Measurements from ENCODE around the gene DCAF8.
A peak's percentile ranks its signal among the peaks of the same experiment; 100 is the strongest.
"Not testable (repeated sequence)": the region's sequence is repeated elsewhere in the genome, so short reads cannot be mapped to it uniquely, and the experiment has no call there.

Gene DCAF8

GRCh38 chr1:160261893-160262794 lies at the start of gene DCAF8:
TSS of gene DCAF8 (minus strand) at chr1:160262549. CDS start at chr1:160244008, 18,541 bp downstream.
- H3K4me3 Mint-ChIP-seq, result peak within 1 kb of the TSS; percentile 99
- no peaks in the 10 kb centered on the region for H3K9me3 Mint-ChIP-seq (ENCODE audit: low read depth)
- H3K4me1 Mint-ChIP-seq (ENCODE audit: low read depth), result peaks cover 45% of the 10 kb centered on the region
- H3K27ac Mint-ChIP-seq, result peak within 1 kb of the TSS; percentile 100
- peaks cover 9% of the 10 kb centered on the region for H3K36me3 Mint-ChIP-seq
- H3K27me3 Mint-ChIP-seq, result no peaks in the 10 kb centered on the region

GRCh38 chr1:160309571-160309970 lies 47.2 kb upstream of the DCAF8 start:
- no peaks in the 10 kb centered on the region for H3K9me3 Mint-ChIP-seq (ENCODE audit: low read depth)
- H3K27me3 Mint-ChIP-seq, result no peaks in the 10 kb centered on the region
- no peak overlapping the region for H3K4me3 Mint-ChIP-seq
- no peaks in the 10 kb centered on the region for H3K4me1 Mint-ChIP-seq (ENCODE audit: low read depth)
- H3K36me3 Mint-ChIP-seq, result peaks cover under 1% of the 10 kb centered on the region
- no peak overlapping the region for H3K27ac Mint-ChIP-seq

DNA sequence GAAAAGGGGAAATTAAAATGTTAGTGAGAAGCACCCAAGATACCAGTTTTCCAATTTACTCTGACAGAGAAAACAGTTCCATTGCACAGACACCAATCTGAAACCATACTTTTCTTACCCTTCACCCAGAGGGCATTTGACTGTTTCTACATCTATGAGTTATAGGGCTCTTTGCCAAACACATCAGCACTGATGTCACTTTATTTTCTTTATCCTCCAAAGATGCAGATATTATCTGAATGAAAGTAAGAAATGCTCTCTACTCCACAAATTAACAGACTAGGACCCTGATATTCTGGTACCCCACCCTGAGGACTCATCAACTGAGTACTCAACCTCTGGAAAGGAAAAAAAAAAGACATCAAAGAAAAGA lies 46.8 kb upstream of the DCAF8 start:
- Mint-ChIP-seq H3K9me3 (ENCODE audit: low read depth) (no peaks in the 10 kb centered on the region), H3K4me1 (ENCODE audit: low read depth) (no peaks in the 10 kb centered on the region), H3K27me3 (no peaks in the 10 kb centered on the region), H3K4me3 (no peak overlapping the region), H3K27ac (no peak overlapping the region), H3K36me3 (no peaks in the 10 kb centered on the region)

DNA sequence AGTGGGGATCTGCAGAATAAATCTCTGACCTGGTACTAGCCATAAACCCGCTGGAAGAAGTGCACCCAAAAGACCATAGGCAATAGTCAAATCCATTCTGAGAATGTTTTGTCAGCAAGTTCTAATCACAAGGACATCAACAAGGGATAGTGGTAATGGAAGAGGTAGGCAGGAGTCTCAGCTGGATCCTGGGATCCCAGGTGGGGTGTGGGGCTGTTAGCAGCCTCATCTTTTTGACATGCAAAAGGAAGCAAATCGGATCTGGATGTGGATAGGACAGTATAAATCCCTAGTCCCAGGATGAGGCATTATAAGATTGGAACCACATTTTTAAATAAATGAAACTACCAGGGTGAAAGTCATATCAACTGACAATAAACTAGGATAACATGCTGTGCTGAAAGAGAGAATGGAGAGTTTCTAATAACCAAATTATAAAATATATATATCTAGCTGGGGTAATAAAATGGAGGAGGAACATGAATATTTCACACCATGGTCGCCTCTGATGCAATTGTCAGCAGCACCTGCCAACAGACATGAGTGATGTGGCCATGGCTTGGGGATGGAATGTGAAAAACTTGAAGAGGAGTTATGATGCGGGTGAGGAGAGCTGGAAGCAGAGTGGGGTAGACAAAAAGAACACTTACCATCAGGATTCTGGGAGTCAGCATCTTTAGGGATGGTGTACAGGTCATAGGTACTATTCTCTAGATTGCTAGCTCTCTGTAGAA lies 46.3 kb upstream of the DCAF8 start:
- Mint-ChIP-seq H3K4me1 (ENCODE audit: low read depth) (no peaks in the 10 kb centered on the region), H3K27ac (peak overlapping the region; percentile 70), H3K9me3 (ENCODE audit: low read depth) (no peaks in the 10 kb centered on the region), H3K36me3 (no peaks in the 10 kb centered on the region), H3K27me3 (no peaks in the 10 kb centered on the region), H3K4me3 (no peak overlapping the region)

GRCh38 chr1:160307118-160307791 lies 44.9 kb upstream of the DCAF8 start:
- Mint-ChIP-seq H3K4me3 (no peak overlapping the region), H3K4me1 (ENCODE audit: low read depth) (no peaks in the 10 kb centered on the region), H3K9me3 (ENCODE audit: low read depth) (no peaks in the 10 kb centered on the region), H3K27ac (no peak overlapping the region), H3K36me3 (no peaks in the 10 kb centered on the region), H3K27me3 (no peaks in the 10 kb centered on the region)

GRCh38 chr1:160300173-160300572 lies 37.8 kb upstream of the DCAF8 start:
- no peaks in the 10 kb centered on the region for H3K9me3 Mint-ChIP-seq (ENCODE audit: low read depth)
- no peak overlapping the region for H3K27ac Mint-ChIP-seq
- peaks cover 4% of the 10 kb centered on the region for H3K36me3 Mint-ChIP-seq
- H3K27me3 Mint-ChIP-seq, result no peaks in the 10 kb centered on the region
- H3K4me1 Mint-ChIP-seq (ENCODE audit: low read depth), result no peaks in the 10 kb centered on the region
- H3K4me3 Mint-ChIP-seq, result no peak overlapping the region

GRCh38 chr1:160296036-160296435 lies 33.7 kb upstream of the DCAF8 start:
- Mint-ChIP-seq H3K4me3 (no peak overlapping the region), H3K27ac (no peak overlapping the region), H3K4me1 (ENCODE audit: low read depth) (peaks cover 2% of the 10 kb centered on the region), H3K27me3 (no peaks in the 10 kb centered on the region), H3K36me3 (peaks cover 10% of the 10 kb centered on the region), H3K9me3 (ENCODE audit: low read depth) (no peaks in the 10 kb centered on the region)

- Mint-ChIP-seq H3K36me3 (peaks cover 10% of the 10 kb centered on the region), H3K27ac (peak overlapping the region; percentile 25), H3K27me3 (no peaks in the 10 kb centered on the region)
Observed at GRCh38 chr1:160293020-160293968, 30.9 kb upstream of the DCAF8 start.

GRCh38 chr1:160291248-160292220 lies 29.2 kb upstream of the DCAF8 start:
- no peak overlapping the region for H3K4me3 Mint-ChIP-seq
- no peaks in the 10 kb centered on the region for H3K9me3 Mint-ChIP-seq (ENCODE audit: low read depth)
- peaks cover 2% of the 10 kb centered on the region for H3K4me1 Mint-ChIP-seq (ENCODE audit: low read depth)
- H3K27ac Mint-ChIP-seq, result no peak overlapping the region
- peaks cover 7% of the 10 kb centered on the region for H3K36me3 Mint-ChIP-seq
- no peaks in the 10 kb centered on the region for H3K27me3 Mint-ChIP-seq

More at GRCh38 chr1:160293020-160293968, 30.9 kb upstream of the DCAF8 start:
- H3K9me3 Mint-ChIP-seq (ENCODE audit: low read depth), result no peaks in the 10 kb centered on the region
- H3K4me3 Mint-ChIP-seq, result no peak overlapping the region
- H3K4me1 Mint-ChIP-seq (ENCODE audit: low read depth), result peaks cover 2% of the 10 kb centered on the region

DNA sequence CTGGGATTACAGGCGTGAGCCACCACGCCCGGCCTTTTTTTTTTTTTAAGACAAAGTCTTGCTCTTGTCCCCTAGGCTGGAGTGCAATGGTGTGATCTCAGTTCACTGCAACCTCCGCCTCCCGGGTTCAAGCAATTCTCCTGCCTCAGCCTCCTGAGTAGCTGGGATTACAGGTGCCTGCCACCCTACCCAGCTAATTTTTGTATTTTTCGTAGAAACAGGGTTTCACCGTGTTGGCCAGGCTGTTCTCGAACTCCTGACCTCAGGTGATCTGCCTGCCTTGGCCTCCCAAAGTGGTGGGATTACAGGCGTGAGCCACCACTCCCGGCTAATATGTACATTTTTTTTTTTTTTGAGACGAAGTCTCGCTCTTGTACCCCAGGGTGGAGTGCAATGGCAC lies 25.4 kb upstream of the DCAF8 start:
- not testable (repeated sequence) for H3K9me3 Mint-ChIP-seq (ENCODE audit: low read depth); H3K27me3 Mint-ChIP-seq; H3K27ac Mint-ChIP-seq; H3K36me3 Mint-ChIP-seq; H3K4me3 Mint-ChIP-seq
- peaks cover 25% of the 10 kb centered on the region for H3K4me1 Mint-ChIP-seq (ENCODE audit: low read depth)

- peaks cover 7% of the 10 kb centered on the region for H3K36me3 Mint-ChIP-seq
Observed at GRCh38 chr1:160285506-160285905, 23.2 kb upstream of the DCAF8 start.

GRCh38 chr1:160284782-160285344 lies 22.5 kb upstream of the DCAF8 start, which contains the start of gene PEX19:
TSS of gene PEX19 (minus strand) at chr1:160285133. CDS start at chr1:160285124, 9 bp downstream.
- H3K4me3 Mint-ChIP-seq, result peak within 1 kb of the TSS; percentile 99
- no peaks in the 10 kb centered on the region for H3K27me3 Mint-ChIP-seq
- H3K4me1 Mint-ChIP-seq (ENCODE audit: low read depth), result peaks cover 23% of the 10 kb centered on the region
- peaks cover 9% of the 10 kb centered on the region for H3K36me3 Mint-ChIP-seq
- H3K9me3 Mint-ChIP-seq (ENCODE audit: low read depth), result no peaks in the 10 kb centered on the region
- H3K27ac Mint-ChIP-seq, result peak within 1 kb of the TSS; percentile 96

More at GRCh38 chr1:160285506-160285905, 23.2 kb upstream of the DCAF8 start:
- Mint-ChIP-seq H3K9me3 (ENCODE audit: low read depth) (no peaks in the 10 kb centered on the region), H3K27me3 (no peaks in the 10 kb centered on the region), H3K4me3 (peak overlapping the region; percentile 99), H3K27ac (no peak overlapping the region), H3K4me1 (ENCODE audit: low read depth) (peaks cover 23% of the 10 kb centered on the region)
